HG03558 (cell line): ENCODE results near the gene ARHGAP5.

ENCODE experiments used
- ATAC-seq: cut with Tn5 transposase; IDR thresholded peaks from one replicate; pipeline ENCODE4 v1.9.1; 2021; ENCODE audit warnings: moderate number of reproducible peaks; ENCODE audit not compliant: unreplicated experiment; ENCODE audit errors: extremely low read depth

ARHGAP5 gene

GRCh38 chr14:32205984-32206383 is 128.9 kb downstream of the ARHGAP5 start:
- ATAC-seq = no peak

GRCh38 chr14:32206552-32206951 is 129.4 kb downstream of the ARHGAP5 start:
- no peak for ATAC-seq

GRCh38 chr14:32208490-32208889 is 131.4 kb downstream of the ARHGAP5 start:
- ATAC-seq = no peak
